MM.1S (cell line): ENCODE data around the gene FLII.

Experiments
- DNase-seq: peaks from one replicate; pipeline ENCODE4 v3.0.0-alpha.2; 2015
- H2AFZ ChIP-seq: fragments of 300-600 bp; sonication (generic); 2 replicates; pipeline ENCODE4 v1.6.0; 2016; ENCODE audit warnings: antibody characterized with exemption, low read length
- H3F3A ChIP-seq: fragments of 300-600 bp; sonication (generic); 2 replicates; pipeline ENCODE4 v1.6.1; 2016; ENCODE audit warnings: mild to moderate bottlenecking, antibody characterized with exemption, low read length, moderate library complexity, mixed read lengths; ENCODE audit not compliant: insufficient read depth
- H3K27ac ChIP-seq: fragments of 300-600 bp; sonication (generic); 2 replicates; pipeline ENCODE4 v1.5.1; 2016; ENCODE audit warnings: mild to moderate bottlenecking, low read length
- H3K27me3 ChIP-seq: fragments of 300-600 bp; sonication (generic); replicated peaks from 2 replicates; pipeline ENCODE4 v1.6.0; 2016; ENCODE audit warnings: low read length; ENCODE audit not compliant: insufficient read depth
- H3K36me3 ChIP-seq: fragments of 300-600 bp; sonication (generic); replicated peaks from 2 replicates; pipeline ENCODE4 v1.6.1; 2016; ENCODE audit warnings: mild to moderate bottlenecking, low read length, mixed read lengths; ENCODE audit not compliant: insufficient read depth
- H3K4me1 ChIP-seq: fragments of 300-600 bp; sonication (generic); 2 replicates; pipeline ENCODE4 v1.6.1; 2016; ENCODE audit warnings: low read length, mixed read lengths
- H3K4me2 ChIP-seq: fragments of 300-600 bp; sonication (generic); 2 replicates; pipeline ENCODE4 v1.6.0; 2016; ENCODE audit warnings: low read depth, low read length
- H3K4me3 ChIP-seq: fragments of 300-600 bp; sonication (generic); 2 replicates; pipeline ENCODE4 v1.5.1; 2016; ENCODE audit warnings: low read length, mixed read lengths
- H3K79me2 ChIP-seq: fragments of 300-600 bp; sonication (generic); 2 replicates; pipeline ENCODE4 v1.6.1; 2016; ENCODE audit warnings: mixed run types, low read length, mixed read lengths
- H3K9ac ChIP-seq: fragments of 300-600 bp; sonication (generic); 2 replicates; pipeline ENCODE4 v1.6.1; 2016; ENCODE audit warnings: low read length, mixed read lengths
- H3K9me2 ChIP-seq: fragments of 300-600 bp; sonication (generic); replicated peaks from 2 replicates; pipeline ENCODE4 v1.6.1; 2016; ENCODE audit warnings: mild to moderate bottlenecking, low read length, mixed read lengths; ENCODE audit not compliant: insufficient read depth
- H3K9me3 ChIP-seq: fragments of 300-600 bp; sonication (generic); replicated peaks from 2 replicates; pipeline ENCODE4 v1.6.1; 2016; ENCODE audit warnings: mild to moderate bottlenecking, low read length, mixed read lengths; ENCODE audit not compliant: insufficient read depth
- H4K20me1 ChIP-seq: fragments of 300-600 bp; sonication (generic); 2 replicates; pipeline ENCODE4 v1.6.1; 2016; ENCODE audit warnings: mild to moderate bottlenecking, low read length, moderate library complexity, mixed read lengths; ENCODE audit not compliant: insufficient read depth
- EZH2 ChIP-seq: fragments of 300-600 bp; sonication (generic); optimal IDR thresholded peaks from 2 replicates; pipeline ENCODE3; 2017; ENCODE audit warnings: low read depth, mild to moderate bottlenecking, antibody characterized with exemption, low read length, mixed read lengths
- EZH2phosphoT487 ChIP-seq: fragments of 300-600 bp; sonication (generic); IDR thresholded peaks from 2 replicates; pipeline ENCODE4 v1.6.1; 2018; ENCODE audit warnings: antibody characterized with exemption, low read length
- TF ChIP-seq, protein P1 (sequence below): fragments of 300-600 bp; sonication (generic); IDR thresholded peaks from 2 replicates; pipeline ENCODE4 v1.5.1; 2016; ENCODE audit warnings: antibody characterized with exemption, low read length, mixed read lengths

The FLII gene

DNA sequence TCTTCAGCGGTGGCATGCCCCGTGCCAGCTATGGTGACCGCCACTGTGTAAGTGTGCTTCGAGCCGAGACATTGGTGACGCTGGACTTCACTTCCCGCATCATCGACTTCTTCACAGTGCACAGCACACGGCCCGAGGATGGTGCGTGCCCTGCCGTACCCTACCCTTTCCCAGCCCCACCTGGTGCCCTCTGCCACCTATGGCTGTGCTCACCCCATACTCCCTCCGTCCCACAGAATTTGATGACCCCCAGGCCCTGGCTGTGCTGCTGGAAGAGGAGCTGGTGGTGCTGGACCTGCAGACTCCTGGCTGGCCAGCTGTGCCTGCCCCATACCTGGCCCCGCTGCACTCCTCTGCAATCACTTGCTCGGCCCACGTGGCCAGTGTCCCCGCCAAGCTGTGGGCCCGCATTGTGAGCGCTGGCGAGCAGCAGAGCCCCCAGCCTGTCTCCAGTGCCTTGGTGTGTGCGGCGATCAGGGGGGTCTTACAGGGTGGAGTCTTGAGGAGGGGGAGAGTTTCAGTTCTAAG lies 23.6 kb downstream of the FLII start:
- no peak for TF ChIP-seq EZH2phosphoT487
- TF ChIP-seq, protein P1, sequence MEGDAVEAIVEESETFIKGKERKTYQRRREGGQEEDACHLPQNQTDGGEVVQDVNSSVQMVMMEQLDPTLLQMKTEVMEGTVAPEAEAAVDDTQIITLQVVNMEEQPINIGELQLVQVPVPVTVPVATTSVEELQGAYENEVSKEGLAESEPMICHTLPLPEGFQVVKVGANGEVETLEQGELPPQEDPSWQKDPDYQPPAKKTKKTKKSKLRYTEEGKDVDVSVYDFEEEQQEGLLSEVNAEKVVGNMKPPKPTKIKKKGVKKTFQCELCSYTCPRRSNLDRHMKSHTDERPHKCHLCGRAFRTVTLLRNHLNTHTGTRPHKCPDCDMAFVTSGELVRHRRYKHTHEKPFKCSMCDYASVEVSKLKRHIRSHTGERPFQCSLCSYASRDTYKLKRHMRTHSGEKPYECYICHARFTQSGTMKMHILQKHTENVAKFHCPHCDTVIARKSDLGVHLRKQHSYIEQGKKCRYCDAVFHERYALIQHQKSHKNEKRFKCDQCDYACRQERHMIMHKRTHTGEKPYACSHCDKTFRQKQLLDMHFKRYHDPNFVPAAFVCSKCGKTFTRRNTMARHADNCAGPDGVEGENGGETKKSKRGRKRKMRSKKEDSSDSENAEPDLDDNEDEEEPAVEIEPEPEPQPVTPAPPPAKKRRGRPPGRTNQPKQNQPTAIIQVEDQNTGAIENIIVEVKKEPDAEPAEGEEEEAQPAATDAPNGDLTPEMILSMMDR, result no peak
- TF ChIP-seq EZH2, result no peak
- Histone ChIP-seq H3K36me3 (no peaks in the 10 kb centered on the region), H2AFZ (no peak overlapping the region), H3K4me2 (no peak overlapping the region), H3K27ac (no peak overlapping the region), H3K4me1 (no peaks in the 10 kb centered on the region), H3K27me3 (no peaks in the 10 kb centered on the region), H3F3A (no peaks in the 10 kb centered on the region), H3K9me3 (no peaks in the 10 kb centered on the region), H3K9me2 (no peaks in the 10 kb centered on the region), H3K79me2 (no peaks in the 10 kb centered on the region), H3K9ac (no peak overlapping the region), H4K20me1 (no peaks in the 10 kb centered on the region), H3K4me3 (no peak overlapping the region)
- no peak for DNase-seq

DNA sequence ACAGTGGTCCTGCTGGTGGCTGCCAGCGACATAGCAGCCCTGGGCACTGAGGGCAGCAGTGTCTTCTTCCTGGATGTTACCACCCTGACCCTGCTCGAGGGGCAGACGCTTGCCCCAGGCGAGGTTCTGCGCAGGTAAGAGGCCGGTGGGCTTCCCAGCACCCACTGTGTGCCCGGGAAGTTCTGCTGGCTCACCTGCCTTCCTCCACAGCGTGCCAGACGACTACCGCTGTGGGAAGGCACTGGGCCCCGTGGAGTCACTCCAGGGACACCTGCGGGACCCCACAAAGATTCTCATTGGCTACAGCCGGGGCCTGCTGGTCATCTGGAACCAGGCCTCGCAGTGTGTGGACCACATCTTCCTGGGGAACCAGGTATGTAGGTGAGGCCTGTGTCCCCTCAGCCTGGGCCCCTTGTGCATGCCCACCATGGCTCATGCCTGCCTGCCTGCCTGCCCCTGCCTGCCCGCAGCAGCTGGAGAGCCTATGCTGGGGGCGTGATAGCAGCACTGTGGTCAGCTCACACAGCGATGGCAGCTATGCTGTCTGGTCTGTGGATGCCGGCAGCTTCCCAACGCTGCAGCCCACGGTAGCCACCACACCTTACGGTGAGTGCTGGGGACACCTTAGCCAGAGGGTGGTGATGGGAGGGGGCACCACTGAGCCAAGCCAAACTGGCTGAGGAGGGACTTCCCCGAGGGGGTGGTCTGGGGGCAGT lies 24.6 kb downstream of the FLII start:
- no peaks in the 10 kb centered on the region for H3K36me3 ChIP-seq

DNA sequence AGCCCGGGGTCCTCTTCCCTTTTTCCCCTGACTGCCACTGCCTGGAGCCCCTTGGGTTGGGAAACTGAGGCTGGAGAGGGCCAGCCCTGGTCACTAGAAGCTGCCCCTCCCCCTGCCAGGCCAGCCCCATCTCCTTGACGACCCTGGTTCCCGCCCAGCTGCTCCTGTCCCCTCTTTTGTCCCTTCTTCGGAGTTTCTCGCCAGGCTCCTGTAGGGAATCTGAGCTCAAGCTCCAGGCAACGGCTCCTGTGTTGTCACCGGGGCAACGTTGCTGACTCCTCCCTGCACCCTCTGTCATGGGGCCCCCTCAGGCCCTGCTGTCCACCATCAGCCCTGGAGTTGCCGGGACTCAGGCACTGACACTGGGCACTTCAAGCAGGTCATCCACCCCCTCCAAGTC lies 27.4 kb downstream of the FLII start:
- Histone ChIP-seq H3K9me3 (no peaks in the 10 kb centered on the region), H3K79me2 (0 out of 2 replicates have a peak, but pooled peaks cover under 1% of the 10 kb centered on the region), H3K27me3 (no peaks in the 10 kb centered on the region), H4K20me1 (no peaks in the 10 kb centered on the region), H3K36me3 (no peaks in the 10 kb centered on the region), H3F3A (no peaks in the 10 kb centered on the region), H2AFZ (no peak overlapping the region), H3K4me2 (no peak overlapping the region), H3K9me2 (no peaks in the 10 kb centered on the region), H3K27ac (no peak overlapping the region), H3K4me3 (no peak overlapping the region), H3K4me1 (no peaks in the 10 kb centered on the region), H3K9ac (no peak overlapping the region)
- TF ChIP-seq EZH2phosphoT487 (no peak), EZH2 (no peak)
- TF ChIP-seq, protein P1, result no peak
- DNase-seq, result no peak

More for the DNA sequence above, 24.6 kb downstream of the FLII start:
- no peak overlapping the region for H3K27ac ChIP-seq
- TF ChIP-seq, protein P1, result no peak
- no peak for TF ChIP-seq EZH2
- no peak for TF ChIP-seq EZH2phosphoT487
- no peak overlapping the region for H3K9ac ChIP-seq
- H3K27me3 ChIP-seq, result no peaks in the 10 kb centered on the region
- no peak overlapping the region for H2AFZ ChIP-seq
- no peaks in the 10 kb centered on the region for H3K9me3 ChIP-seq
- no peak overlapping the region for H3K4me3 ChIP-seq
- no peaks in the 10 kb centered on the region for H3K79me2 ChIP-seq
- H3K9me2 ChIP-seq, result no peaks in the 10 kb centered on the region
- no peak for DNase-seq
- H3F3A ChIP-seq, result no peaks in the 10 kb centered on the region
- H3K4me1 ChIP-seq, result no peaks in the 10 kb centered on the region
- no peak overlapping the region for H3K4me2 ChIP-seq
- no peaks in the 10 kb centered on the region for H4K20me1 ChIP-seq
